GM19395 (cell line): ENCODE results near the gene SCUBE3.

Experiments
- ATAC-seq: cut with Tn5 transposase; IDR thresholded peaks from one replicate; pipeline ENCODE4 v1.9.1; 2021; ENCODE audit warnings: mild to moderate bottlenecking, moderate library complexity; ENCODE audit not compliant: unreplicated experiment

SCUBE3 gene

GRCh38 chr6:35237476-35237875 is 23.7 kb downstream of the SCUBE3 start:
- no peak for ATAC-seq

GRCh38 chr6:35238843-35239289 is 25.1 kb downstream of the SCUBE3 start:
- ATAC-seq: no peak

- no peak for ATAC-seq
Measured at GRCh38 chr6:35239581-35239980, 25.8 kb downstream of the SCUBE3 start.

- ATAC-seq: no peak
Measured at GRCh38 chr6:35240838-35241801, 27.4 kb downstream of the SCUBE3 start.

GRCh38 chr6:35242486-35242885 is 28.7 kb downstream of the SCUBE3 start:
- ATAC-seq: no peak

GRCh38 chr6:35242906-35243305 is 29.1 kb downstream of the SCUBE3 start:
- no peak for ATAC-seq

GRCh38 chr6:35243386-35243958 is 29.7 kb downstream of the SCUBE3 start:
- no peak for ATAC-seq

- ATAC-seq: no peak
Measured at GRCh38 chr6:35244551-35244950, 30.8 kb downstream of the SCUBE3 start.

GRCh38 chr6:35247642-35248231 is 34.0 kb downstream of the SCUBE3 start:
- ATAC-seq: no peak

GRCh38 chr6:35248300-35248699 is 34.5 kb downstream of the SCUBE3 start:
- no peak for ATAC-seq

GRCh38 chr6:35248965-35249364 is 35.2 kb downstream of the SCUBE3 start:
- ATAC-seq: no peak

- no peak for ATAC-seq
Measured at GRCh38 chr6:35251949-35252348, 38.2 kb downstream of the SCUBE3 start.

GRCh38 chr6:35253249-35253648 is 39.5 kb downstream of the SCUBE3 start:
- no peak for ATAC-seq

- no peak for ATAC-seq
Measured at GRCh38 chr6:35258336-35258735, 44.6 kb downstream of the SCUBE3 start.

- peak; percentile 32 for ATAC-seq
Measured at GRCh38 chr6:35258858-35259193, 45.1 kb downstream of the SCUBE3 start.

- peak; percentile 78 for ATAC-seq
Measured at GRCh38 chr6:35259194-35259947, 45.6 kb downstream of the SCUBE3 start, which contains the start of gene ZNF76. TSS of gene ZNF76 (plus strand) at chr6:35259735. CDS start at chr6:35281152, 21,417 bp downstream.

- ATAC-seq: peak; percentile 43
Measured at GRCh38 chr6:35259948-35260590, 46.3 kb downstream of the SCUBE3 start.

- no peak for ATAC-seq
Measured at GRCh38 chr6:35260591-35261570, 47.1 kb downstream of the SCUBE3 start.

GRCh38 chr6:35262596-35262995 is 48.8 kb downstream of the SCUBE3 start:
- no peak for ATAC-seq
